Stimulated activated CD4-positive, alpha-beta T cell treated with anti-CD3 and anti-CD28 coated beads, Interleukin-12 subunit alpha, Interleukin-12 subunit beta, amount 100 ng/mL, for 24 hours (primary cell): ENCODE data around the gene PRM1.

ENCODE experiments used
- DNase-seq, 2 experiments: peaks; one replicate each; pipeline ENCODE4 v3.0.0-alpha.2; 2020; ENCODE audit warnings: low read depth in 2 of 2

Gene PRM1, protein sequence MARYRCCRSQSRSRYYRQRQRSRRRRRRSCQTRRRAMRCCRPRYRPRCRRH

DNA sequence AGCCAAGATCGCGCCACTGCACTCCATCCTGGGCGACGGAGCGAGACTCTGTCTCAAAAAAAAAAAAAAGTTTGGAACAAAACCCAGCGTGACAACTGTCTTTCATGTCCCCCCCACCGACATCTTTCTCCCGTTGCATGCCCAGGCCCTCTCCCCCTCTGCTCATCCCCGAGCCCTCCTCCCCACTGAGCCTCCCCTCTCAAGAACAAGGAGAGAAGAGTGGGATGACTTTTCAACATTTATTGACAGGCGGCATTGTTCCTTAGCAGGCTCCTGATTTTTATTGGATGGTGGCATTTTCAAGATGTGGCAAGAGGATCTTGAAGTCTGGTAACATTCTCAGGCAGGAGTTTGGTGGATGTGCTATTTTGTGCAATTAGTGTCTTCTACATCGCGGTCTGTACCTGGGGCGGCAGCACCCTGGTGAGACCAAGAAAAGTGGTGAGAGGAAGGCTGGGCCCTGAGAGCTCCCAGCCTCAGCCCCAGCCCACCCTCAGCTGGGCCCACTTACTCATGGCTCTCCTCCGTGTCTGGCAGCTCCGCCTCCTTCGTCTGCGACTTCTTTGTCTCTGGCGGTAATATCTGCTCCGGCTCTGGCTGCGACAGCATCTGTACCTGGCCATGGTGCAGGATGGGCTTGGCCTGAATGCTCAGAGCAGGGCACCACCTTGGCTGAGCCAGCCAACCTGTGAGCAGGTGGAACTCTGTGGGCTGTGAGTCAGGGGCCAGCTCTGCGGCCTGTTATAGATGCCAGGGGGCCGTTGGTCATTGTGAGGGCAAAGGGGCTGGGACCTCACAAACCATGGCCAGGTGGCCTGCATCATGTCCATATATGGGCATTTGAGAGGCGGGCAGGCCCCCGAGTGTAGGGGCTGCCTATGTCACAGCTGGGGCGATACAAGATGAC is at the start of gene PRM1:
Gene PRM1 (minus strand): TSS at position 715 of the 907 bp plus-strand sequence. CDS start 92 bp downstream, at position 623.
- DNase-seq: no peak

DNA sequence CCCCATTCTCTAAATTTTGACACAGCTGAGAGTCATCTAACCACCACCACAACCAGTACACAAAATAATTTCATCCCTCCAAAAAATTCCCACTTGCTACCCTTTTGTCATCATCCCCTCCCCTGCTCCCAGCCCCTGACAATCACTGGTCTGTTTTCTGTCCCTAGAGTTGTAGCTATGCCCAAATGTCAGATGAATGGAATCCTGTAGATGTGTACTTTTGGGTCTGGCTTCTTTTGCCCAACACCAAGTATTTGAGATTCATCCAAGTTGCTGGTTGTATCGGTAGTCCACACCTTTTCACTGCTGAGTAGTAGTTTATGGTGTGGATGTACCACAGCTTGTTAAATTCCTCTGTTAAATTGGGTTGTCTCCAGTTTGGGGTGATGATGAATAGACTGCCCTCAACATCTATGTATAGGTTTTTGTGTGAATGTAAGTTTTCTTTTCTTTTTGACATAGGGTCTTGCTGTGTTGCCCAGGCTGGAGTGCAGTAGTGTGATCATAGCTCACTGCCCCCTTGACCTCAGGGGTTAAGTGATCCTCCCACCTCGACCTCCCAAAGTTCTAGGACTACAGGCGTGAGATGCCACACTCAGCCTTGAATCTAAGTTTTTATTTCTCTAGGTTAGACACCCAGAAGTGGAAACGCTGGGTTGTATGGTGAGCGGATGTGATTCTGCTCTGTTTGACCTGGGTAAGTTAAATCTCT is 49.6 kb upstream of the PRM1 start:
- no peak for DNase-seq

DNA sequence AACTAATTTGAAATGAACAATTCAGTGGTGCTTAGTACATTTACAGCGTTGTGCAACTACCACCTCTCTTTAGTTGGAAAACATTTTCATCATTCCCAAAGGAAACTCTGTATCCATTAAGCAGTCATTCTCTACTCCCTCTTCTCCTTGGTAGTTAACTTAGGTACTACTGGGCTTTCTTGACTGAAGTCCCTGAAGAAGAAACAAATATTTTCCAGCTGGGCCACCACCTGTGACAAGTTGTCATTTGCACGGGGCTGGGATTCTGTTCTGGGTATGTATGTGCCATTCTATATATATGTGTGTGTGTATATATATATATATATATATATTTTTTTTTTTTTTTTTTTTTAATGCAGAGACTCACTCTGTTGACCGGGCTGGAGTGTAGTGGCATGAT is 48.8 kb upstream of the PRM1 start:
- no peak for DNase-seq

DNA sequence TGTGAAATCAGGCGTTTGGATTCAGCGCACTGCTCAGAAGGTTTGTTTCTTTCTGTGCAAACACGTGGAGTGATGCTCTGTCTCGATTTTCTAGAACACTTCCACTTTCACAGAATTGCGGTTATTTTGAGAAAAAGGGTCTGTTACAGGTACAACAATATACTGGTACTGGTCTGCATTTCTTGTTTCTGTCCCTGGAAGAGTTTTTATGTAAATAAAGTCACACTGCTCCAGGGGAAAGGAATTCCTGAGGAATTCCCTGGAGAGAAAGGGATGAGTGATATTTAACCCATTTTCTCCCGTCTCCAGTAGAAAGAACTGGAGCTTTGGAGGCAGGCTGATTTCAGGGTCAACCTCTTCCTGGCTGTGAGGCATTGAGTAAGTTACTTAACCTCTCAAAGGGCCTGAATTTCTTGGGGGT is 48.0 kb upstream of the PRM1 start:
- no peak for DNase-seq

DNA sequence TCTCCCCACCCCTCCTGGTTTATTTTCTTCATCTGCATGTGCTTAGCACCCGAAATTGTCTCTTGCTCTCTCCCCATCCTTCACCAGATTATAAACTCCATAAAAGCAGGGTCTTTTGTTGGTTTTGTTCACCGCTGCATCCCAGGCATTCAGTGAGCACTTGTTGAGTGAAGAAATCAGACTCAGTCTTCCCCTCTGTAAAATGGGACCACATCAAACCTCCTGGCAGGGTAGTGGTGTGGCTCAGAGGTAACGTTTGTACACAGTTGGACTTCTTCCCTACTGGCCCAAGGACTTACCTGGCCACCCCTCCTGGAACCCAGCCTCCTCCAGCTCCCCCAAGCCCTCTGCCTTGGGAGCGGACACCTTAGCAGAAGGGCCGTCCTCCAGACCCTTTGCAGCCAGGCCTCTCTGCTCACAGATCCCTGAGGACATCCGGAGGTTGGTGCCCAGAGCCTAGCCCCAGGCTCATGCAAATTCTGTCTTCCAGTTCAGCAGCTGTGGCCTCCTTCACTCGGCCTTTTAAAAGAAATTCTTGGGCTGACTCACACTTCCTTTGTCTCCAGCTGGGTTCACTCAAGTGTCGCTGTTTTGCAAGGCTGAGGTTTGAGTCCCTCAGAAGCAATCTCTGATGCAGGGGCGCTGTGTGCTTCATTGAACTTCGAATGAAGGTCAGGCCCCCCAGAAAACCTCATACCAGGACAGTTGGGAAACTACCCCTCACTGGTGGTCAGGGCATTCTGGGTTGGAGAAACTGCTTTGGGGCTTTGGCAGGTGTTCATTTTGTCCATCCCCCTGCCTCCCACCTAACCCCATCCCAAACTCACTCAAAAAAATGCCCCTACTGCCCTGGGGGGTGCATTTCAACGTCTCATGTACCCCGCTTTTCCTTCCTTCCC is 47.3 kb upstream of the PRM1 start:
- peak in 1 of 2 experiments; percentile 33 for DNase-seq

DNA sequence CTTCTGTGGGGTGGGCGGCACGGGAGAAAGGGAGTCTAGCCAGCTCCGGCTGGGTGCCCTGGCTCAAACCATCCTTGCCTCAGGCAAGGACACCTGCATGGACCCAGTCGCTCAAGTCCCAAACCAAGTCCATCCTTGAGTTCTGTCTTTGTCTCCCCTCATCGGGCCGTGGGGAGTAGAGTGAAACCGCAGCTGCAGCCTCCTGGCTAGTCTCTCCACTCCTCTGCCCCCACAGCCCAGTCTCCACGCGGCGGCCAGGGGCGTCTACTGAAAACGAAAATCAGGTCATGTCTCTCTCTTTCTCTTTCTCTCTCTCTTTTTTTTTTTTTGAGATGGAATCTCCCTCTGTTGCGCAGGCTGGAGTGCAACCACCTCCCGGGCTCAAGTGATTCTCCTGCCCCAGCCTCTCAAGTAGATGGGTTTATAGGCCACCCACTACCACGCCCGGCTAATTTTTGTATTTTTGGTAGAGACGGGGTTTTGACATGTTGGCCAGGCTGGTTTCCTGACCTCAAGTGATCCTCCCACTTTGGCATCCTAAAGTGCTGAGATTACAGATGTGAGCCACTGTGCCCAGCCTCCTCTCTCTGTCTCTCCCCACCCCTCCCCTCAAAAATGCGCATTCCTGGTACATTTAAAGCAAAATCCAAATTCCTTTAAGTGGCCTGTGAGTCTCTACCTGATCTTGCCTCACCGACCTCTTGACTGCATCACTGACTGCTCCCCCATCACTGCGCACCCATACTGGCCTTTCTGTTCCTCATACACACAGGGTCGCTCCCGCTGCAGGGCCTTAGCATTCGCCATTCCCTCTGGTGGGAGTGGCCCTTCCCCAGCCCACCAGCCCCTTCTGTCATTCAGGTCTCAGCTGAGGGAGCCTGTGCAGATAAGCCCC is 46.4 kb upstream of the PRM1 start:
- DNase-seq: no peak

DNA sequence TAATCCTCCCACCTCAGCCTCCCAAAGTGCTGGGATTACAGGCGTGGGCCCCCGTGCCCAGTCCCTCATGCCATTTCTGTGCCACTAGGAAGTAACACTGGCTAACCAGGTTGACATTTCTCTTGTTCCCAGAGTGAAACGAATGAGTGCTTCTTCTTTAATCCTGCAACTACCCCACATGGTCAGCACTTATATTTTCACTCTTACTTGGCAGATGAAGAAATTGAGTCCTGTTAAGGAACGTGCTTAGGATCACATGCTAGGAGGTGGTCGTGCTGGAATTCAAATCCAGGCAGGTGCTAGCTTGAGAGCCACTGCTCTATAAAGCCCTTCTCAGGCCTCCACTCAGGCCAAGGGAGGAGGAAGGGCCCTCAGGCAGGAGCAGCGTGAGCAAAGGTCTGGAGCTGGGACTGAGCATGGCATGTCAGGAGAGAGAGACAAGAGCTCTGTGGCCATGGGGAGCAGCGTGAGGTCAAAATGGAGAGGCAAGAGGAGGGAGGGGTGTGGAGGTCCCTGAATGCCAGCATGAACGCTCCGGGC is 45.7 kb upstream of the PRM1 start:
- DNase-seq: no peak

DNA sequence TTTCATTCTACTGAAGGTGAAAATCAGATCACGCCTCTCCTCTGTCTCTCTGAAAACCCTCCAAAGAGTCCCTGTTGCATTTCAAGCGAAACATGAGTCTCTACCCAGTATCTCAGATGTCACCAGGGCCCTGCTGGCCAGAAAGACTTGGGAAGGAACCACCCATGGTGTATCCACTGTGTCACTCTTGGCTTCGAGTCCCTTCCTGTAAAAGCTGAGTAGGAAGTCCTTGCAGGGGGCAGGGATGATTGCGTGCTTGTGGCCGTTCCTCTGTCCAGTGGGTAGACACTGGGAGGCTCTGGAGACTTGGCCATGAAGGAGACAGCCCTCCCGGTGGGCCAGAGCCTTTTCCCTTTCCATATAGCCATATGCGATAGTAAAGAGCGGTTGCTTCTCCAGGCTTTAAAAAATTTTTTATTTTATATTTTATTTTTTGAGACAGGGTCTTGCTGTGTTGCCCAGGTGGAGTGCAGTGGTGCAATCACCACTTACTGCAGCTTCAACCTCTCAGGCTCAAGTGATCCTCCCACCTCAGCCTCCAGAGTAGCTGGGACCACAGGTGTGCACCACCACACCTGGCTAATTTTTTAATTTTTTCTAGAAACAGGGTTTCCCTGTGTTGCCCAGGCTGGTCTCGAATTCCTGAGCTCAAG is 45.1 kb upstream of the PRM1 start:
- DNase-seq: no peak

DNA sequence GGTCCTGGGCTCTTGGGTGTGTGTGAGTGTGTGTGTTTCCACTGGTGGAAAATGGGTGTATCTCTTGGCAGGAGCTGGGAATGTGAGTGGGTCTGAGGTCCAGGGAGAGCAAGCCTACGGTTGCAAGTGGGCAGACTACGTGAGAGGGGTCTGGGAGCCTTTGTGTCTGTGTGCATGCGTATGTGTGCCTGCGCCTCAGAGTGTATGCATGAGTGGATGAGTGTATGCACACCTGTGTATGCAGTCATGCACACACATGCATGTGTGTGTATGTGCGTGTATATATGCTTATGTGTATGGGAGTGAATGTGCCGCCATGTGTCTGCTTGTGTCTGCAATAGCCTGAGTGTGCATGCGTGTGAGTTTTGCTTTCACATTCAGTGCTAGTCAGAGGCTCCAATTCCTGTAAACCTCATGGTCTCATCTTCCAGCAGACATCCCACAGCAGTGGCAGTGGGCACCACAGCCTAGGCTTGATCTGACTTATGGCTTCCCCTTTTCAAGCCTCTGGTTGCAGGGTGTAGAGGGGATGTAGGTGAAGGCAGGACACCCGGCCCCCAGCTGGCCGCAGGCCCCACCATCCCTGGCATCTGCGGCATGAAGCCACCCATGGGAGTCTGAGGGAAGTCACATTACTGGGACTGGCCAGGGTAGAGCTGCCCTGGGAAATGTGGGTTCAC is 44.4 kb upstream of the PRM1 start:
- no peak for DNase-seq

DNA sequence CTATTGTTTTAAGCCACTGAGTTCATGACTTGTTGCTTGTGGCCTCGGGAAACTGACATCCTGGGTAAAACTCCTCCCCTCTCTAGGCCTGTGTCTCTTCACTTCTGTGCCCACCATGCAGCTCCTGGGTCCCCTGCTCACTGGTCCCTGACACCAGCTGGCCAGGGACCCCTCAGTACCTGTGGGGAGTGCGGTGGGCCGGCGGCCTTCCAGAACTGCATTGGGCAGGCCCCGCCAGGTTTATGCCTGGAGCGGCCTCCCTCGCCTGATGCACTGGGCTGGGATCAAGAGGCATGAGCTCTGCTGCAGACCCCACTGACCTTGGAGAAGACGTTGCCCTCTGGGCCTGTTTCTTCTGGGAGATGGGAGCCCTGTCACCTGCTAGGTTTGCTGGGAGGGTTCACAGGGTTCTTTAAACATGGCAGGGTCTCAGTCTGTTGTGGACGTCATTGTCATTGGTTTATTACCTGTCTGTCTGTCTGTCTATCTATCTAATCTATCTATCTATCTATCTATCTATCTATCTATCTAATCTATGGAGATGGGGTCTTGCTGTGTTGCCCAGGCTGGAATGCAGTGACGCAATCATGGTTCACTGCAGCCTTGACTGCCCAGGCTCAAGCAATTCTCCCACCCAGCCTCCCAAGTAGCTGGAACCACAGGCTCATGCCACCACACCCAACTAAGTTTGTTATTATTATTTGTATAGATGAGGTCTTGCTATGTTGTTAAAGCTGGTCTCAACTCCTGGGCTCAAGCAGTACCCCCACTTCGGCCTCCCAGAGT is 42.6 kb upstream of the PRM1 start:
- no peak for DNase-seq

DNA sequence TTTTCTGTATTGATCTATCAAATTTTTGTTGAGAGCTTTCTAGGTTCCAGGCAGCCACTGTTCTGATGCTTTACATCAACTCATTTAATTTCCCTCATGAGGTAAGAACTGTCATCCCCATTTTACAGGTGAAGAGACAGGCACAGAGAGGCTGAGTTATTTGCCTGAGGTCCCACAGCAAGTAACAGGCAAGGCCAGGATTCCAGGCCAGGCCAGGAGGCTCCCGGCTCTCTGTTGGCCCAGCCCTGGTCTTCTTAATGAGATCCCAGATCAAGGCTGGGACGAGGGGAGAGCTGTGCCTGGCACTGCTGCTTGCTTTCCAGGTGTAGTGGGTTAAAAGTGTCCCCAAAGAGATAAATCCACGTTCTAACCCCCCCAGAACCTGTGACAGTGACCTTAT is 41.7 kb upstream of the PRM1 start:
- no peak for DNase-seq

DNA sequence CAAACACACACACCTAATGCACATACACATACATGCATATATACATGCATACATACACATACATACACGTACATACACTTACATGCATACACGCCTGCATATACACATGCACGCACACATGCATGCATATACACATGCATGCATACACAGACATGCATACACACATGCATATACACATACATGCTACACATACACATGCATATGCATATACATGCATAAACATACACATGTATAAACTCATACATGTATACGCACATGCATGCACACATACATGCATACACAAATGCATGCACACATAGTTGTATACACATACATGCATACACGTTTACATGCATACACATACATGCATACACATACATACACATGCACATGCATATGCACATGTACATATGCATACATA is 40.5 kb upstream of the PRM1 start:
- DNase-seq: no peak

DNA sequence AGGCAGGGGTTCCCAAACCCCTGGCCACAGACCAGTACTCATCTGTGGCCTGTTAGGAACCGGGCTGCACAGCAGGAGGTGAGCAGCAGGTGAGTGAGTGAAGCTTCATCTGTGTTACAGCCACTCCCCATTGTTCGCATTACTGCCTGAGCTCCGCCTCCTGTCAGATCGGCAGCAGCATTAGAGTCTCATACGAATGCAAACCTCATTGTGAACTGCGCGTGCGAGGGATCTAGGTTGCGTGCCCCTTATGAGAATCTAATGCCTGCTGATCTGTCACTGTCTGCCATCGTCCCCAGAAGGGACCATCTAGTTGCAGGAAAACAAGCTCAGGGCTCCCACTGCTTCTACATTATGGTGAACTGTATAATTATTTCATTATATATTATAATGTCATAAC is 39.0 kb upstream of the PRM1 start:
- DNase-seq: no peak

DNA sequence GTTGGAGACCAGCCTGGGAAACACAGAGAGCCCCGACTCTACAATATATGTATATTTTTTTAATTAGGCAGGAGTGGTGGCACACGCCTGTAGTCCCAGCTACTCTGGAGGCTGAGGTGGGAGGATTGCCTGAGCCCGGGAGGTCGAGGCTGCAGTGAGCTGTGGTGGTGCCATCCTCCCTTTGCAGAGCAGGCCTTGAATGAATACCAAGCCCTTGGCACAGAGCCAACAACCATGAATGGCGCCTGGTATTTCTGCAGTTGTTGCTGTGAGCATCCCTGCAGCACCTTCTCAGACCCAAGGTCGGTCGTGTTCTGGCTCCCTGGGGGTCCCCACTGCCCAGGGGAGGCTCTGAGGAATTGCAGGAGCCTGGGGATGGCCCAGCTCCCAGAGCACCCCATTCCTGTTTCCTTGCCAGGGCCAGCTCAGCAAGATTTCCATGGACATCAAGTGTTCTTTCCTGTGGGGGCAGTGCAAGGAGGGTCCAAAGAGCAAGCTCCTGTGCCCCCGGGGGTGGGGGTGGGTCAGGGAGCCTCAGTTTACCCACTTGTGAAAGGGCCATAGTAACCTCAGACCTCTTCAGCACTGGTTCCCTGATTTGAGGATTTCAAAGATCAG is 38.5 kb upstream of the PRM1 start:
- DNase-seq: no peak

DNA sequence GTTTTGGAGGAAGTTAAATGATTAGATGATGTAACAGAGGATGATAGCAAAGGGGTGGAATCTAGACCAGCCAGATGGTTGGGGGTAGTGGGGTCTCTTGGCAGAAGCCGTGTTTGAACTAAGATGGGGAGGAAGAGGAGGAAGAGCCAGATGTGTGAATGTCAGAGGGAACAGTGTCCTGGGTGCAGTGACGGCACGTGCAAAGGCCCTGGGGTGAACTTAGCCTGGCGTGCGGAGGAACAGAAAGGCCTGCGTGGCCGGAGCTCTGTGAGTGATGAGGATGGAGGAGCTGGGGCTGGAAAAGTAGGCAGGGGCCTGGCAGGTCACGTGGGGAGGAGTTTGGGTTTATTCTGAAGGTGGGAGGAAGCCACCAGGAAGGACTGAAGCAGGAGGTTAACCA is 37.7 kb upstream of the PRM1 start:
- DNase-seq: no peak

DNA sequence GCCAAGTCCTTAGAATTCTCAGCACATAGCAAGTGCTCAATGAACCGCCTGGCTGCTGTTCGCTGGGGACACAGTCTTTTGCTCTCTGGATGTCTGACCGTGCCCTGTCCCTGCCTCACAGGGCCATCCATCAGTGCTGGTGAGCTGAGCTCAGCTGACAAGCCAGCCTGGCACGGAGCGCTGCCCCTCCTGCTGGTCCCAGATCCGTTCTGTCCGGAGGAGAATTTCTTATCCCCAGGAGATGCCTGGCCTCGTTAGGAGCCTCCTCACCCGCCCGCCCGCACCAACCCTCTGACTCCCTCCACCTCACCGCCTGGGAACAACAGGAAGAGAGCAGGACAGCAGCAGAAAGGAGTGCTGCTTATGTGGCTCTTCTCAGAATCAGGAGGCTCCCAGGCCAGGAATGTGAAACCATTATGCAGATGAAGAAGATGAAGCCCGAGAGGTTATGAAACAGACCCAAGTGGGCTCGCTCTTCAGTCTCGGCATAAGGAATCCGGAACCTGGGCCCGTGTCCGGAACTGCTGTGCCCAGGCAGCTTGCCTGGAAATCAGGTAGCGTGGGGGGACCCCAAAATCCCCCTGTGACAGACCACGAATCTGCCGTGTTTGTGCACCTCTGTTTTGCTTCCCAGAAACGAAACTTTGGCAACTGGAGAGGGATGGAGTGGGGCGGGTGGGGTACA is 35.3 kb upstream of the PRM1 start:
- DNase-seq: no peak

DNA sequence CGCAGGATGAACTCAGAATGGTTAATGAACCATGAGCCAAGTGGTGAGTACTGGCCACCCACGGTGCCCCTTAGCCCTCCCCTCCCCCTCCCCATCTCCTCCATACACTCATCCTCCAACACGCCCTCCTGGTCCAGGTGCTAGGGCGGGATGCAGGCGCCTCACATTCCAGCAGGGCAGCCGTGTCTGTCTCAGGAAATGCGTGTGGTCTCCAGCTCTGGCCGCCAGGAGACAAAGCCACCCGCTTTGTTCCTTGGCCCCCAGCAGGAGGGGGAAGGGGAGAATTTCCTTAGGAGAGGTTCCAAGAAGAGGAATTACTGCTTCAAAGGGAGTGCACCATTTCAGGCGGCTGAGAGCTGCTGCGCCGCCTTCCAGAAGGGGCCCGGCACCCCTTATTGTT is 34.4 kb upstream of the PRM1 start:
- DNase-seq: no peak
